Measurements from ENCODE around the gene SCGB1A1.
A peak's percentile ranks its signal among the peaks of the same experiment; 100 is the strongest.

Gene SCGB1A1

DNA sequence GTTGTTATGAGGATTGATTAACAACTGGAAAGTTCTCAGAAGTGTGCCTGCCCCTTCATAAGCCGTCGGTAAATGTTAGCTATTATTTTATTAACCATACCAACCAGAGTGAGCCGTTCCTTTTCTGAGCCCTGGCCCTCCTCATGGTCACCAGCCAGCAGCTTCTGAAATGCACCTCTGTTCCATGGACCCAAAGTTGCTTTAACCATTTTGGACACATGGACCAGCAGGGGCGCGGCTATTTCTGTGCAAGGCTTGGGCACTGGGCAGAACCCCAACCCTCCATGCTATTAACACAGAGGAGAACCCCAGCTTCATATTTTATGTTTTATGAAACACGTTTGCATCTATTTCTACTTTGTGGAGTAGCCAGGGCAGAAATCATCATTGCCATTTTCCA, 18.6 kb upstream of the SCGB1A1 start:
- Histone ChIP-seq H3K9me3 (ENCODE audit: severe bottlenecking) (no peaks in the 10 kb centered on the region), H3K27me3 (ENCODE audit: insufficient read depth, low read depth, severe bottlenecking) (no peaks in the 10 kb centered on the region), H3K36me3 (no peaks in the 10 kb centered on the region), H3K4me3 (ENCODE audit: low read depth, low read length) (no peak overlapping the region), H3K27ac (no peak overlapping the region)
- TF ChIP-seq, protein P1, sequence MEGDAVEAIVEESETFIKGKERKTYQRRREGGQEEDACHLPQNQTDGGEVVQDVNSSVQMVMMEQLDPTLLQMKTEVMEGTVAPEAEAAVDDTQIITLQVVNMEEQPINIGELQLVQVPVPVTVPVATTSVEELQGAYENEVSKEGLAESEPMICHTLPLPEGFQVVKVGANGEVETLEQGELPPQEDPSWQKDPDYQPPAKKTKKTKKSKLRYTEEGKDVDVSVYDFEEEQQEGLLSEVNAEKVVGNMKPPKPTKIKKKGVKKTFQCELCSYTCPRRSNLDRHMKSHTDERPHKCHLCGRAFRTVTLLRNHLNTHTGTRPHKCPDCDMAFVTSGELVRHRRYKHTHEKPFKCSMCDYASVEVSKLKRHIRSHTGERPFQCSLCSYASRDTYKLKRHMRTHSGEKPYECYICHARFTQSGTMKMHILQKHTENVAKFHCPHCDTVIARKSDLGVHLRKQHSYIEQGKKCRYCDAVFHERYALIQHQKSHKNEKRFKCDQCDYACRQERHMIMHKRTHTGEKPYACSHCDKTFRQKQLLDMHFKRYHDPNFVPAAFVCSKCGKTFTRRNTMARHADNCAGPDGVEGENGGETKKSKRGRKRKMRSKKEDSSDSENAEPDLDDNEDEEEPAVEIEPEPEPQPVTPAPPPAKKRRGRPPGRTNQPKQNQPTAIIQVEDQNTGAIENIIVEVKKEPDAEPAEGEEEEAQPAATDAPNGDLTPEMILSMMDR (IDR thresholded peaks at IDR 0.05; ENCODE audit: low read depth, low read length), result no peak
- DNase-seq, result no peak

DNA sequence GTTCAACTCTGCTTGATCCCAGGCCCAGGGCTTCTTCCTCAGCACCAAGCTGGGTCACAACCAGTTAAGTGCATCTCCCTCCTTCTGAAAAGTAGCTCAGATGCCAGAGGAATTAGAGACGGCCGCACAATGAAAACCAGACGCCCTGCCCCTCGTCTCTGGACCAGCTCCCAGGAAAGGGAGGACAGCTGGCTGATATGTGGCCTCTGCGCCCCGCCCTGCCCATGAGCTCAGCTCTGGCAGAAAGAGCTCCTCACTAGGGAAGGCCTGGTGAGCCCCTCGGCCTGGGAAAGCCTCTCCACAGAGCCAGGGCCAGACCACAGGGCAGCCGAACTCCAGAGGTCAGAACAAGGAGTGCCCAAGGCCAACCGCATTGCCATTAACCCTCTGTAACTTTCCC, 18.1 kb upstream of the SCGB1A1 start:
- H3K36me3 ChIP-seq, result no peaks in the 10 kb centered on the region
- peak; percentile 48 for DNase-seq
- no peak overlapping the region for H3K27ac ChIP-seq
- H3K4me3 ChIP-seq (ENCODE audit: low read depth, low read length), result no peak overlapping the region
- no peaks in the 10 kb centered on the region for H3K9me3 ChIP-seq (ENCODE audit: severe bottlenecking)
- no peaks in the 10 kb centered on the region for H3K27me3 ChIP-seq (ENCODE audit: insufficient read depth, low read depth, severe bottlenecking)
- TF ChIP-seq, protein P1 (IDR thresholded peaks at IDR 0.05; ENCODE audit: low read depth, low read length), result no peak

DNA sequence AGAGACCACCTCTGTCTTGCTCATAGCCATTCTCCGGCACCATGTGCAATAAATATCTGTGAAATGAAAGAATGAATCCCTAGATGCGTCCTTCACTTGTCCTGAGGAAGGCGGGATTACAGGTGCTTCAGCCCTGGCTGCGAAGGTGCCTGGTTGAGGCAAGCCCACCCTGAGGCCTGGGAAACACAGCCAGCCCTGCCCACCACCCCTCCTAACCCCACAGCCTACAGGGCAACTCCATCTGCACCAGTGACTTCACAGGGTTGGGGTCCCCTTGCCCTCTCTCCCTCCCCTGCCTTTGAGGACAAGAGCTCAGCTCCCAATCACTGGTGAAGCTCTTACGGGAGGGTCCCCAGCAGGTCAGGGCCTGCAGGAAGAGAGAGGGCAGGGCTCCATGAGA, 17.5 kb upstream of the SCGB1A1 start:
- H3K9me3 ChIP-seq (ENCODE audit: severe bottlenecking), result no peaks in the 10 kb centered on the region
- no peaks in the 10 kb centered on the region for H3K36me3 ChIP-seq
- TF ChIP-seq, protein P1 (IDR thresholded peaks at IDR 0.05; ENCODE audit: low read depth, low read length), result no peak
- no peaks in the 10 kb centered on the region for H3K27me3 ChIP-seq (ENCODE audit: insufficient read depth, low read depth, severe bottlenecking)
- DNase-seq, result no peak
- H3K27ac ChIP-seq, result no peak overlapping the region
- no peak overlapping the region for H3K4me3 ChIP-seq (ENCODE audit: low read depth, low read length)

DNA sequence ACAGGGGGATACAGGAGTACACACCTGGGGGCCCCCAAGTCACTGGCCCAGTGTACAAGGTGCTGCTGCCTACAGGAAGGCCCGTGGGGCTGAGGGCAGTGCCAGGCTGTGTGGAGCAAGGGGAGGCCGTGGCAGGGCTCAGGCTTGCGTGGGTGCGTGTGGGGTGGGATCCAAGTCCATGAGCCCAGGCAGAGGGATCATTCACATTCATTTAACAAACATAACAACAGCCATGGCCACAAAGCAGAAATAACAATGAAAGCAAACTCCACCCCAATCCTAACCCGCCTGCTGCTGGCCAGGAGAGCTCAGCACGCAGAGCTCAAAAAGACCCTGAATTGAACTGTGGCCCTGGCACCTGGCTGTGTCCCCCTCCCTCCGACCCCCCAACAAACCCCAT, 17.0 kb upstream of the SCGB1A1 start:
- H3K9me3 ChIP-seq (ENCODE audit: severe bottlenecking), result no peaks in the 10 kb centered on the region
- H3K27me3 ChIP-seq (ENCODE audit: insufficient read depth, low read depth, severe bottlenecking), result no peaks in the 10 kb centered on the region
- H3K4me3 ChIP-seq (ENCODE audit: low read depth, low read length), result no peak overlapping the region
- no peaks in the 10 kb centered on the region for H3K36me3 ChIP-seq
- H3K27ac ChIP-seq, result no peak overlapping the region
- no peak for DNase-seq
- TF ChIP-seq, protein P1 (IDR thresholded peaks at IDR 0.05; ENCODE audit: low read depth, low read length), result no peak

DNA sequence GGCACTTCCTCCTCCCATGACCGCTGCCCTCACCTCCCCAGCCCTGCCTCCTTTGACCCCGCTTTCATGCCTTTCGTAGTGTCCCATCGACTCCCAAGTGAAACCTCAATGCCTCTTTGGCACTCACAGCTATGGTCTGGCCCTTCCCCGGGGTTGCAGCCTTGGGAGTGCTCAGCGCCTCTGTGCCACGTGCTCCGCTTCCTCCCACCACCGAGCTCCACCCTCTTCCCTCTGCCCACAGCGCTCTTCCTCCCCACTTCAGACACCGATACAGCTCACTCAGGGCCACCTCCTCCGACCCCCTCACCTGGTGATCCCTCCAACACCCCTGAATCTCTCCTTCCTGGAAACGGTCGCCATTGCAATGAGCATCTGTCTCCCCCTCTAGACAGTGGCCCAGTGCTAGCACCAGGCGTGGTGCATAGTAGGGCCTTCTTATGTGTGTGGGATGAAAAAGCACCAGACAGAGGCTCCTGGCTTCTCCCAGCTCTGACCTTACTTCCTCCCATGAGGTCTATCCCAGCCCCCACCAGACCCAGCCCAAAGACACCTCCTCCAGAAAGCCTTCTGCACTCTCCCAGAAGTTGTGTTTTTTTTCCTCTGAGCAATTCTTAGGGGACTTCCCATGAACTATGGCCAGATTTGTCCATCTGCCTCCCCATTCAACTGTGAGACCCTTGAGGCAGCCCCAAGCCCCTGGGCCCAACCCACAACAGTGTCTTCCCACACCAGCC, 16.4 kb upstream of the SCGB1A1 start:
- H3K27ac ChIP-seq, result no peak overlapping the region
- TF ChIP-seq, protein P1 (IDR thresholded peaks at IDR 0.05; ENCODE audit: low read depth, low read length), result no peak
- no peak for DNase-seq
- H3K27me3 ChIP-seq (ENCODE audit: insufficient read depth, low read depth, severe bottlenecking), result no peaks in the 10 kb centered on the region
- H3K4me3 ChIP-seq (ENCODE audit: low read depth, low read length), result no peak overlapping the region
- no peaks in the 10 kb centered on the region for H3K9me3 ChIP-seq (ENCODE audit: severe bottlenecking)
- H3K36me3 ChIP-seq, result no peaks in the 10 kb centered on the region

Measured in WERI-Rb-1 (cell line).